RWPE2 (cell line): ENCODE results near the gene PCDHGA3.
"Not testable (repeated sequence)": the region's sequence is repeated elsewhere in the genome, so short reads cannot be mapped to it uniquely, and the experiment has no call there.

ENCODE experiments used
- ATAC-seq: fragments of 200-7000 bp; cut with Tn5 transposase; 3 replicates; pipeline ENCODE4 v1.9.1; 2021; ENCODE audit warnings: low read depth
- DNase-seq: peaks from one replicate; pipeline ENCODE4 v3.0.0-alpha.2; 2020; ENCODE audit warnings: low spot score
- H3K27ac ChIP-seq: fragments of 450-650 bp; 2 replicates; pipeline ENCODE4 v1.5.1; 2017; ENCODE audit warnings: mild to moderate bottlenecking; ENCODE audit not compliant: poor library complexity, severe bottlenecking
- H3K27me3 ChIP-seq: fragments of 250-450 bp; sonication (Bioruptor Pico); 2 replicates; pipeline ENCODE4 v1.5.1; 2021; ENCODE audit warnings: mild to moderate bottlenecking, moderate library complexity; ENCODE audit not compliant: insufficient read depth, poor library complexity, severe bottlenecking
- H3K36me3 ChIP-seq: fragments of 250-450 bp; sonication (Bioruptor Pico); 2 replicates; pipeline ENCODE4 v1.5.1; 2020; ENCODE audit warnings: low read depth, mild to moderate bottlenecking, moderate library complexity
- H3K4me1 ChIP-seq: fragments of 250-450 bp; sonication (Bioruptor Pico); 2 replicates; pipeline ENCODE4 v1.5.1; 2021; ENCODE audit warnings: mild to moderate bottlenecking, moderate library complexity; ENCODE audit not compliant: insufficient read depth, poor library complexity, severe bottlenecking
- H3K4me3 ChIP-seq: fragments of 250-450 bp; sonication (Bioruptor Pico); 2 replicates; pipeline ENCODE4 v1.5.1; 2021; ENCODE audit warnings: mild to moderate bottlenecking, moderate library complexity; ENCODE audit not compliant: severe bottlenecking
- H3K9me3 ChIP-seq: fragments of 250-450 bp; sonication (Bioruptor Pico); 2 replicates; pipeline ENCODE4 v1.5.1; 2021; ENCODE audit warnings: mild to moderate bottlenecking, moderate library complexity; ENCODE audit not compliant: severe bottlenecking
- CTCF ChIP-seq: fragments of 450-650 bp; IDR thresholded peaks from one replicate; pipeline ENCODE4 v1.5.1; 2017; ENCODE audit warnings: mild to moderate bottlenecking, moderate library complexity; ENCODE audit not compliant: poor library complexity, severe bottlenecking

The PCDHGA3 gene

GRCh38 chr5:141393267-141393666 lies 49.6 kb downstream of the PCDHGA3 start:
- Histone ChIP-seq H3K4me3 (no peak overlapping the region), H3K9me3 (peaks cover 46% of the 10 kb centered on the region), H3K4me1 (no peaks in the 10 kb centered on the region), H3K27ac (no peak overlapping the region), H3K27me3 (peaks cover 8% of the 10 kb centered on the region), H3K36me3 (peaks cover 5% of the 10 kb centered on the region)
- TF ChIP-seq CTCF, result no peak
- DNase-seq (no peak), ATAC-seq (no peak)

DNA sequence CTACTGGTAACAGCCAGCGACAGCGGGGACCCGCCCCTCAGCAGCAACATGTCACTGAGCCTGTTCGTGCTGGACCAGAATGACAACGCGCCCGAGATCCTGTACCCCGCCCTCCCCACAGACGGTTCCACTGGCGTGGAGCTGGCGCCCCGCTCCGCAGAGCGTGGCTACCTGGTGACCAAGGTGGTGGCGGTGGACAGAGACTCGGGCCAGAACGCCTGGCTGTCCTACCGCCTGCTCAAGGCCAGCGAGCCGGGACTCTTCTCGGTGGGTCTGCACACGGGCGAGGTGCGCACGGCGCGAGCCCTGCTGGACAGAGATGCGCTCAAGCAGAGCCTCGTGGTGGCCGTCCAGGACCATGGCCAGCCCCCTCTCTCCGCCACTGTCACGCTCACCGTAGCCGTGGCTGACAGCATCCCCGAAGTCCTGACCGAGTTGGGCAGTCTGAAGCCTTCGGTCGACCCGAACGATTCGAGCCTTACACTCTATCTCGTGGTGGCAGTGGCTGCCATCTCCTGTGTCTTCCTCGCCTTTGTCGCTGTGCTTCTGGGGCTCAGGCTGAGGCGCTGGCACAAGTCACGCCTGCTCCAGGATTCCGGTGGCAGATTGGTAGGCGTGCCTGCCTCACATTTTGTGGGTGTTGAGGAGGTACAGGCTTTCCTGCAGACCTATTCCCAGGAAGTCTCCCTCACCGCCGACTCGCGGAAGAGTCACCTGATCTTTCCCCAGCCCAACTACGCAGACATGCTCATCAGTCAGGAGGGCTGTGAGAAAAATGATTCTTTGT lies 51.0 kb downstream of the PCDHGA3 start:
- peaks cover 15% of the 10 kb centered on the region for H3K27me3 ChIP-seq

More for the DNA sequence above, 51.0 kb downstream of the PCDHGA3 start:
- not testable (repeated sequence) for DNase-seq, H3K36me3 ChIP-seq, H3K4me1 ChIP-seq, H3K4me3 ChIP-seq, H3K27ac ChIP-seq, ATAC-seq
- H3K9me3 ChIP-seq, result peaks cover 46% of the 10 kb centered on the region
